Activated CD4-positive, alpha-beta T cell treated with anti-CD3 and anti-CD28 coated beads, Interleukin-2, Interleukin-4, amounts not matched to agents 100 ng/mL and 50 ng/mL, durations not matched to agents 16 hours and 8 hours (primary cell): ENCODE measurements around the gene RAB3B.

ENCODE experiments used
- DNase-seq: peaks from one replicate; pipeline ENCODE4 v3.0.0-alpha.2; 2020; ENCODE audit warnings: low spot score

RAB3B gene

DNA sequence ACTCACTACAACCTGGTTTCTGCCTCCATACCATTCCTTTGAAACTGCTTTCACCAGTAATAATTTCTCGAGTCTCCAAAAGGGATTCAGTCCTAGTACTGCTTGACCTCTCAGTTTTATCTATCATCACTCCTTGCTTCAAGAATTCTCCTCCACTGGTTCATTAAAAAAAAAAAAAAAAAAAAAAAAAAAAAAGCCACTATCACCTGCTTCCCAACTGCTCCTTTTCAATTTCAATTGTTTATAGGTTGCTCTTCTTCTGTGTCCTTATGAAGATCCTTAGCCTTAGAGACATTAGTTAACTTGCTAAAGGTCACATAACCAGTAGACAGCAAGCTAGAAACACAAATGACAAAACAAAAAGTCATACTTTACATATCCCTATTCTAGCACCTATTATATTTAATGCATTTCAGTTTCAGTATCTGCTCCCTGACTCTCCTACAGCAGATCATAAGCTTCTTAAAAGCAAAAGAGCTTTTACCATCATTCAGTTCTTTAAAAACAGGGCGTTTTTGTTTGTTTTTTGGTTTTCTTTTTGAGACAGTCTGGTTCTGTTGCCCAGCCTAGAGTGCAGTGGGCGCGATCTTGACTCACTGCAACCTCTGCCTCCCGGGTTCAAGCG lies 119.0 kb downstream of the RAB3B start:
- DNase-seq = no peak

DNA sequence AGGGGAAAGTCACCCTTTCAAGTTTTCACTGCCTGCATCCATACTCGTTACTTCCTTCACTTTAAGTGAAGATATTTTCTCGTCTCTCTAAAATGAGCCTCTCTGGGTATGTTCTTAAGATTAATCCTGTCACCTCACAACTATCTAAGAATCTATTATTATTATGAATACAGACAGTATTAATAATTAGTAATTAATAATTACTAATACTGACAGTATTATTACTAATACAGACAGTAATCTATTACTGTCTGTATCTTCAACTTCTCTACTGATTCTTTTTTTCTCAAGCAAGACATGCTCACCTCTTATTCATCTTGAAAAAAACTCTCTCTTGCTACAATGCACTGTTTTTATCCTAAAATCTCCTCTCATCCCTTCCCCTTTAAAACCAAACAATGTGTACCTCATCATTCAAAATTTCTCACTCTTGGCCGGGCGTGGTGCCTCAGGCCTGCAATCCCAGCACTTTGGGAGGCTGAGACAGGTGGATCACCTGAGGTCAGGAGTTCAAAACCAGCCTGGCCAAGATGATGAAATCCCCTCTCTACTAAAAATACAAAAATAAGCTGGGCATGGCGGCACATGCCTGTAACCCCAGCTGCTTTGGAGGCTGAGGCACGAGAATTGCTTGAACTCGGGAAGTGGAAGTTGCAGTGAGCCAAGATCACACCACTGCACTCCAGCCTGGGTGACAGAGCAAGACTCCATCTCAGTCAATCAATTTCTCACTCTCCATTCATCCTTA lies 119.7 kb downstream of the RAB3B start:
- no peak for DNase-seq

DNA sequence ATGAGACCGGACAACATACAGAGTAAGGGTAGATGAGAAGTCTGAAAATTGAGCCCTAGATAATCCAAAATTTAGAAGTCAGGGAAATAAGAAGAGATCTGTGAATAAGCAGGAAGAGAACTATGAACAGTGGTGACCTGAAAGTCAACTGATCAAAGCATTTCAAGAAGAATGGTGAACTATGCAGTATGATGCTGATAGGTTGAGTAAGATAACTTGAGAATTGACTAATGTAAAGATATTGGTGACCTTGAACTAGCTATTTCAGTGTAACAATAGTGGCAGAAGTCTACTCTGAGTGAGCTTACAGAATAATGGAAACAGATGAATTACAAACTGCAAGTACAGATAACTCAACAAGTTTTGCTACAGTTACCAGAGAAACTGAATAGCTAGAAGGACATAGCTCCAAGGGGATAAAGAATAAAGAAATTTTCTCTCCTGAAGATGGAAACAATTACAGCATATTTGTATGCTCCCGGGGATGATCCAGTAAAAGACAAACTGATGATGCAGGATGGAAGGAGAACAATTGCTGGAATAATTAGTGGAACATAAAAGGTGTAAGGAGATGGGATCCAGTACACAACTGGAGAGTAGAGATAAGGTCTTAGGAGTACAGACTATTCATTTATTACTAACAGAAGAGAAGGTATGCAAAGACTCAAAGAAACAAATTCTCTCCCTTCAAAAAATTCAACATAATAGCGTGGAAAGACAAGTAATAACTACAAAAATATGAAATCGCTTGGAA lies 122.8 kb downstream of the RAB3B start:
- no peak for DNase-seq

DNA sequence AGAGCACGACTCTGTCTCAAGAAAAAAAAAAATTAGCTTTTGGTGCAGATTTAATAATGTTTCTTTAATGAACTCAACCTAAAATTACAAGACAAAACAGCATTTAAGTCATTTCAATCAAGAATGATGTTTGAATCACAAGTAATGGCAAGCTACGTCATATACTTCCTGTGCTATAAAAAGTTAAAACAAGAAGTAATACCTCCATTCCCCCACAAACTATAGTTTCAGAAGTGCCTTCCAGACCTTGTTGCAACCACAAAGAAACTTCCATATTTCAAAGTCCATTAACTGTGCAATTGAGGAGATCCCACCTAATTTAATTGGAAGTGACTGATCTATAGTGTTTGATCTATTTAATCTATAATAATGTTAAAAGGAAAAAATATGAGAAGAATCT lies 127.1 kb downstream of the RAB3B start:
- DNase-seq = peak; percentile 9

DNA sequence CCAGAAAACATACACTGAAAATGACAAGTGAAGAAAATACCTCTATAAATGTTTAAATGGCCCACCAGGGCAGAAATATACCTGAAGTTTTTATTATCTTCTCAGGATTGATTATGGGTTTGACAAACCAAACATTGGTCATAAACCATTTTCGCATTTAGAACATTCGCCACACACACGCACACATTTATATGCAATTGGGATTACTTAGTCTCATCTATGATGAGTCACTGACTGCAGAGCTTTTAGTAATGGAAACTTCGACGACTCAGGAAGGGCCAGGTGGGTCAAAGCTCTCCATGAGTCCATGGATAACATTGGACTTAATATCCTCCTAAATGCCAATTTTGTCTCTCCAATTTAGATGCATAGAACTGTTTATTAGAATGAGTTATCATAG lies 128.8 kb downstream of the RAB3B start:
- no peak for DNase-seq

DNA sequence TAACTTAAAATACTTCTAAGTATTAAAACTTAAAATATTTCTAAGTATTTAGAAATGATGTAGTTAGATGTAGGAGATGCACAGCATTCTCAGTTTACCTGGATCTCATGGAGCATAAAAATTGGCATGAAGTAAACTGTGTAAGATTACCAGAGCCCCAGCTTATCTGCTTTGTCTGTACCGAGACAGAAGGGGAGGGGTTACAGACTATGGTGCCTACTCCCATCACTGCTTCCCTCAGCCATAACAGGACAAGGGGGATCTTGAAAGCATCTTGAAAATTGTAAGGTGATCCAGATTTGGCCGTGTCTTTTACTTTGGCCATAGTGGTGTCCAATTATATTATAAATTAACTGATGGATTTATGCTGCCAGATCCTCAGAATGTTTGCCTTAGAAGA lies 130.8 kb downstream of the RAB3B start:
- no peak for DNase-seq

DNA sequence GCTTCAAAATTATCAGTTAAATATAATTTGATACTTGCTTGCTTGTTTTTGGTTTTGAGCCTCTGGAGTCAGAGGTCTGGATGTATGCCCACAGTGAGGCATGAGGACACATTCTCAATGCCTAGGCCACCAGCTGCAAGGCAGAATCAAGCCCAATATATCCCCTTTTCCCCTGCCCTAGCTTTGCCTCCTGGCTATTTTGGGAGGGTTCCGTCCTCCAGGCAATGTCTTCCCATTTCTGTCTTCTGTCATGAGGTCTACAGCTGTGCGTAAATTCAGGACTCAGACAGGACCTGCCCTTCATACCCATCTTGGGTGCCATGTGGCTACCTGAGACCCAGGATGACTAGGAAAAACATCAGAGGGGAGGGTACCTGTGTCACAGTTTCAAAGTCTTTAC lies 131.2 kb downstream of the RAB3B start:
- DNase-seq = no peak

DNA sequence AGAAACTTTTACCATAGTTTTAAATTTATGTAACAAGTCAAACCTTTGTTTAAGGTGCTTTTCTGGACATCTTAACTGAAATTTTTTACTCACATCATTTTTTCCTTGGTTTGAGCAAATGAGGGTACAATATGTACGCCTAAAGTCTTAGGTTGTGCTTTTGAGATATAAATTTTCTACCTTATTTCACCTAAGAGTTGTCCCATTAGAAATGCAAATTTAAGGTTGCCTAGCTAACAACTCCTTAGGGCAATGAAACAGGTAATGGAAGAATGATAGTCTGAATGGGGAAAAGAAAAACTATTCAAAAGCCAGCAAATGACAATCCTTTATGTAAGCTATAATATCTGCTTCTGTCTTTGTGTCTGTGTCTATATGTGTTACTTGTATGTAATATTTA lies 131.6 kb downstream of the RAB3B start:
- DNase-seq = no peak
